SK-N-SH treated with all-trans-retinoic acid at 6 μM for 48 hours (cell line): ENCODE results near the gene NBEA.
A peak's percentile ranks its signal among the peaks of the same experiment; 100 is the strongest.

Source experiments
- ATAC-seq: fragments of 200-7000 bp; cut with Tn5 transposase; 3 replicates; pipeline ENCODE4 v1.9.1; 2020; ENCODE audit warnings: mild to moderate bottlenecking, moderate library complexity
- ARNTL ChIP-seq: fragments of 450-650 bp; formaldehyde crosslinking; IDR thresholded peaks from 2 replicates; pipeline ENCODE4 v1.5.0; 2020; ENCODE audit warnings: low read depth, mild to moderate bottlenecking, moderate library complexity, borderline replicate concordance
- BACH2 ChIP-seq: fragments of 250-450 bp; sonication (Bioruptor Pico); IDR thresholded peaks from 2 replicates; pipeline ENCODE4 v1.9.0; 2021; ENCODE audit warnings: mild to moderate bottlenecking, borderline replicate concordance
- CSDC2 ChIP-seq: fragments of 250-450 bp; sonication (Bioruptor Pico); IDR thresholded peaks from 2 replicates; pipeline ENCODE4 v1.5.0; 2020; ENCODE audit warnings: mild to moderate bottlenecking, moderate library complexity
- GLIS3 ChIP-seq: fragments of 250-450 bp; sonication (Bioruptor Pico); IDR thresholded peaks from 2 replicates; pipeline ENCODE4 v1.5.0; 2020; ENCODE audit warnings: mild to moderate bottlenecking, moderate library complexity
- ISL1 ChIP-seq: fragments of 250-450 bp; sonication (Bioruptor Pico); IDR thresholded peaks from 2 replicates; pipeline ENCODE4 v2.1.2; 2022; ENCODE audit warnings: mild to moderate bottlenecking, moderate library complexity
- OSR1 ChIP-seq: fragments of 250-450 bp; sonication (Bioruptor Pico); IDR thresholded peaks from 2 replicates; pipeline ENCODE4 v1.8.0; 2022; ENCODE audit warnings: moderate library complexity, mild to moderate bottlenecking, inconsistent platforms
- PPARA ChIP-seq: fragments of 250-450 bp; sonication (Bioruptor Pico); IDR thresholded peaks from 2 replicates; pipeline ENCODE4 v1.5.0; 2020; ENCODE audit warnings: mild to moderate bottlenecking, borderline replicate concordance
- RARB ChIP-seq: fragments of 250-450 bp; sonication (Bioruptor Pico); IDR thresholded peaks from 2 replicates; pipeline ENCODE4 v1.8.0; 2021; ENCODE audit warnings: mild to moderate bottlenecking, moderate library complexity
- TCF4 ChIP-seq: fragments of 250-450 bp; sonication (Bioruptor Pico); IDR thresholded peaks from 2 replicates; pipeline ENCODE4 v1.8.0; 2021; ENCODE audit warnings: mild to moderate bottlenecking, moderate library complexity, borderline replicate concordance
- TOX ChIP-seq: fragments of 250-450 bp; sonication (Bioruptor Pico); IDR thresholded peaks from 2 replicates; pipeline ENCODE4 v1.8.0; 2021; ENCODE audit warnings: mild to moderate bottlenecking, moderate library complexity, borderline replicate concordance
- ZC3H10 ChIP-seq: fragments of 250-450 bp; sonication (Bioruptor Pico); IDR thresholded peaks from 2 replicates; pipeline ENCODE4 v1.5.1; 2021; ENCODE audit warnings: mild to moderate bottlenecking, moderate library complexity
- ZFP3 ChIP-seq: fragments of 250-450 bp; sonication (Bioruptor Pico); IDR thresholded peaks from 2 replicates; pipeline ENCODE4 v1.5.0; 2020; ENCODE audit warnings: mild to moderate bottlenecking, moderate library complexity
- ZFP30 ChIP-seq: fragments of 450-650 bp; formaldehyde crosslinking; IDR thresholded peaks from 2 replicates; pipeline ENCODE4 v1.5.0; 2022; ENCODE audit warnings: mild to moderate bottlenecking, moderate library complexity
- ZNF565 ChIP-seq: fragments of 450-650 bp; formaldehyde crosslinking; conservative IDR thresholded peaks from 2 replicates; pipeline ENCODE4 v1.5.0; 2020; ENCODE audit warnings: low read depth, mild to moderate bottlenecking, moderate library complexity
- ZNF70 ChIP-seq: fragments of 450-650 bp; formaldehyde crosslinking; IDR thresholded peaks from 2 replicates; pipeline ENCODE4 v1.5.0; 2020; ENCODE audit warnings: mild to moderate bottlenecking, moderate library complexity
- ZNF8 ChIP-seq: fragments of 450-650 bp; formaldehyde crosslinking; IDR thresholded peaks from 2 replicates; pipeline ENCODE4 v1.5.0; 2020; ENCODE audit warnings: mild to moderate bottlenecking, moderate library complexity
- TF ChIP-seq, protein P1 (sequence below): fragments of 250-450 bp; sonication (Bioruptor Pico); IDR thresholded peaks from 2 replicates; pipeline ENCODE4 v1.5.1; 2020; ENCODE audit warnings: low read depth, mild to moderate bottlenecking, moderate library complexity
- TF ChIP-seq, protein P2 (sequence below): fragments of 250-450 bp; sonication (Bioruptor Pico); IDR thresholded peaks from 2 replicates; pipeline ENCODE4 v1.5.1; 2021; ENCODE audit warnings: mild to moderate bottlenecking, moderate library complexity
- TF ChIP-seq, protein P3 (sequence below): fragments of 250-450 bp; sonication (Bioruptor Pico); IDR thresholded peaks from 2 replicates; pipeline ENCODE4 v1.8.0; 2020; ENCODE audit warnings: mild to moderate bottlenecking, moderate library complexity, borderline replicate concordance
- TF ChIP-seq, protein P4 (sequence below): fragments of 250-450 bp; sonication (Bioruptor Pico); IDR thresholded peaks from 2 replicates; pipeline ENCODE4 v1.8.0; 2021; ENCODE audit warnings: low read depth, mild to moderate bottlenecking, moderate library complexity, borderline replicate concordance

Gene NBEA

DNA sequence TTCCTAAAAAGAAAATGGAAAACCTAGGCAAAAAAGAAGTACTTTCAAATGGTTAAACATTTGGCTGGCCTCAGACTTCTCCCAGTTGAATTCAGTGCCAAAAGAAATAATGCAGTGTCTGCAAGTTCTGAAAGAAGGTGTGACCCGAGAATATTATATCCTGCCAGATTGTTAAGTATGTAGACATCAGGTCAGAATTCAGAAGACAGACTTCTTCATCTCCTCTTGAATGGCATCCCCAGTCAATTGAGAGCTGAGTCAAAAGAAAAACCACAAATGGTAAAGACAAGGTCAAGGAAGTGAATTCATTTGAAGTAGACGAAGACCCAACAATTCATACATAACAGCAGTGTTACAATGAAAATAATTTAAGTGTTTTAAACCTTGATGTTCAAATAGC lies 194.5 kb downstream of the NBEA start:
- TF ChIP-seq ZFP30 (CRISPR knock-in tag) (no peak), CSDC2 (CRISPR knock-in tag) (no peak), TOX (CRISPR knock-in tag) (no peak), ARNTL (CRISPR knock-in tag) (no peak), RARB (no peak), ZNF8 (CRISPR knock-in tag) (no peak), TCF4 (no peak), BACH2 (no peak)
- TF ChIP-seq, protein P1, sequence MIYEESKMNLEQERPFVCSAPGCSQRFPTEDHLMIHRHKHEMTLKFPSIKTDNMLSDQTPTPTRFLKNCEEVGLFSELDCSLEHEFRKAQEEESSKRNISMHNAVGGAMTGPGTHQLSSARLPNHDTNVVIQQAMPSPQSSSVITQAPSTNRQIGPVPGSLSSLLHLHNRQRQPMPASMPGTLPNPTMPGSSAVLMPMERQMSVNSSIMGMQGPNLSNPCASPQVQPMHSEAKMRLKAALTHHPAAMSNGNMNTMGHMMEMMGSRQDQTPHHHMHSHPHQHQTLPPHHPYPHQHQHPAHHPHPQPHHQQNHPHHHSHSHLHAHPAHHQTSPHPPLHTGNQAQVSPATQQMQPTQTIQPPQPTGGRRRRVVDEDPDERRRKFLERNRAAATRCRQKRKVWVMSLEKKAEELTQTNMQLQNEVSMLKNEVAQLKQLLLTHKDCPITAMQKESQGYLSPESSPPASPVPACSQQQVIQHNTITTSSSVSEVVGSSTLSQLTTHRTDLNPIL = no peak
- TF ChIP-seq, protein P2, sequence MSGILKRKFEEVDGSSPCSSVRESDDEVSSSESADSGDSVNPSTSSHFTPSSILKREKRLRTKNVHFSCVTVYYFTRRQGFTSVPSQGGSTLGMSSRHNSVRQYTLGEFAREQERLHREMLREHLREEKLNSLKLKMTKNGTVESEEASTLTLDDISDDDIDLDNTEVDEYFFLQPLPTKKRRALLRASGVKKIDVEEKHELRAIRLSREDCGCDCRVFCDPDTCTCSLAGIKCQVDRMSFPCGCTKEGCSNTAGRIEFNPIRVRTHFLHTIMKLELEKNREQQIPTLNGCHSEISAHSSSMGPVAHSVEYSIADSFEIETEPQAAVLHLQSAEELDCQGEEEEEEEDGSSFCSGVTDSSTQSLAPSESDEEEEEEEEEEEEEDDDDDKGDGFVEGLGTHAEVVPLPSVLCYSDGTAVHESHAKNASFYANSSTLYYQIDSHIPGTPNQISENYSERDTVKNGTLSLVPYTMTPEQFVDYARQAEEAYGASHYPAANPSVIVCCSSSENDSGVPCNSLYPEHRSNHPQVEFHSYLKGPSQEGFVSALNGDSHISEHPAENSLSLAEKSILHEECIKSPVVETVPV (CRISPR knock-in tag) = no peak
- TF ChIP-seq, protein P3, sequence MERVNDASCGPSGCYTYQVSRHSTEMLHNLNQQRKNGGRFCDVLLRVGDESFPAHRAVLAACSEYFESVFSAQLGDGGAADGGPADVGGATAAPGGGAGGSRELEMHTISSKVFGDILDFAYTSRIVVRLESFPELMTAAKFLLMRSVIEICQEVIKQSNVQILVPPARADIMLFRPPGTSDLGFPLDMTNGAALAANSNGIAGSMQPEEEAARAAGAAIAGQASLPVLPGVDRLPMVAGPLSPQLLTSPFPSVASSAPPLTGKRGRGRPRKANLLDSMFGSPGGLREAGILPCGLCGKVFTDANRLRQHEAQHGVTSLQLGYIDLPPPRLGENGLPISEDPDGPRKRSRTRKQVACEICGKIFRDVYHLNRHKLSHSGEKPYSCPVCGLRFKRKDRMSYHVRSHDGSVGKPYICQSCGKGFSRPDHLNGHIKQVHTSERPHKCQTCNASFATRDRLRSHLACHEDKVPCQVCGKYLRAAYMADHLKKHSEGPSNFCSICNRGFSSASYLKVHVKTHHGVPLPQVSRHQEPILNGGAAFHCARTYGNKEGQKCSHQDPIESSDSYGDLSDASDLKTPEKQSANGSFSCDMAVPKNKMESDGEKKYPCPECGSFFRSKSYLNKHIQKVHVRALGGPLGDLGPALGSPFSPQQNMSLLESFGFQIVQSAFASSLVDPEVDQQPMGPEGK (CRISPR knock-in tag) = no peak
- TF ChIP-seq, protein P4, sequence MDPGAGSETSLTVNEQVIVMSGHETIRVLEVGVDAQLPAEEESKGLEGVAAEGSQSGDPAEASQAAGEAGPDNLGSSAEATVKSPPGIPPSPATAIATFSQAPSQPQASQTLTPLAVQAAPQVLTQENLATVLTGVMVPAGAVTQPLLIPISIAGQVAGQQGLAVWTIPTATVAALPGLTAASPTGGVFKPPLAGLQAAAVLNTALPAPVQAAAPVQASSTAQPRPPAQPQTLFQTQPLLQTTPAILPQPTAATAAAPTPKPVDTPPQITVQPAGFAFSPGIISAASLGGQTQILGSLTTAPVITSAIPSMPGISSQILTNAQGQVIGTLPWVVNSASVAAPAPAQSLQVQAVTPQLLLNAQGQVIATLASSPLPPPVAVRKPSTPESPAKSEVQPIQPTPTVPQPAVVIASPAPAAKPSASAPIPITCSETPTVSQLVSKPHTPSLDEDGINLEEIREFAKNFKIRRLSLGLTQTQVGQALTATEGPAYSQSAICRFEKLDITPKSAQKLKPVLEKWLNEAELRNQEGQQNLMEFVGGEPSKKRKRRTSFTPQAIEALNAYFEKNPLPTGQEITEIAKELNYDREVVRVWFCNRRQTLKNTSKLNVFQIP (CRISPR knock-in tag) = no peak
- no peak for ATAC-seq

DNA sequence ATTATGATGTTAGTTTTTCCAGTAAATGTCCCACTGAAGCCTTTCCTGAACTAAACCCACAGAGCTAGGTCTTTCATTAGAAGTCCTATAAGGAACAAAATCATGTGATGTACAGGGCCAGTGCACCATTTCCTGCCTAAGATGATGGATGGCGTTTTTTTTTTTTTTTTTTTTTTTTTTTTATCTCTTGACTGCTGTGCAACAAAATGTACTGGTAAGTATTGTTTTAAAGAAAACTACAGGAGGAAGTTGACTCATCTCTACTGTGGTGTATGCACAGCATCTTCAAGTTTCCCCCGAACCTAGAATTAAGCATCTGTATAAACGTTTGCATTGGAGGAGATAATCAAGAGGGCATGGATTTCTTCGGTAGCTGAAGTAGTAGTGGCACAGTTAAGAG lies 197.5 kb downstream of the NBEA start:
- peak; percentile 60 for ATAC-seq

More for the DNA sequence above, 197.5 kb downstream of the NBEA start:
- TF ChIP-seq PPARA (CRISPR knock-in tag) (no peak), ZC3H10 (CRISPR knock-in tag) (no peak), OSR1 (no peak), ISL1 (CRISPR knock-in tag) (no peak), RARB (no peak), ZNF70 (CRISPR knock-in tag) (no peak), TOX (CRISPR knock-in tag) (no peak), ZFP3 (CRISPR knock-in tag) (no peak), GLIS3 (CRISPR knock-in tag) (no peak), ZFP30 (CRISPR knock-in tag) (no peak), ZNF565 (CRISPR knock-in tag) (no peak)
- TF ChIP-seq, protein P3 (CRISPR knock-in tag) = no peak
- TF ChIP-seq, protein P1 = no peak
- TF ChIP-seq, protein P2 (CRISPR knock-in tag) = no peak
